Neural progenitor cell (in vitro differentiated cells): Measurements from ENCODE around the gene CLDN6. TPM values are rescaled to one million over a fixed set of nuclear protein-coding genes. Genes with fewer than 3 reads are reported as not detected.
A peak's percentile ranks its signal among the peaks of the same experiment; 100 is the strongest.

Source experiments
- DNase-seq: peaks from one replicate; pipeline ENCODE4 v3.0.0-alpha.2; 2016; ENCODE audit warnings: low spot score
- H2AFZ ChIP-seq: fragments of 200-600 bp; sonication (generic); replicated peaks from 2 replicates; pipeline ENCODE4 v1.6.1; 2016; ENCODE audit warnings: antibody characterized with exemption
- H3F3A ChIP-seq: fragments of 200-600 bp; sonication (generic); 2 replicates; pipeline ENCODE4 v1.6.1; 2016; ENCODE audit warnings: antibody characterized with exemption, low read depth
- H3K27ac ChIP-seq: fragments of 200-600 bp; sonication (generic); 2 replicates; pipeline ENCODE4 v1.5.1; 2016; ENCODE audit warnings: mild to moderate bottlenecking
- H3K27me3 ChIP-seq: fragments of 200-600 bp; sonication (generic); 2 replicates; pipeline ENCODE4 v1.6.1; 2016; ENCODE audit warnings: mild to moderate bottlenecking, moderate library complexity
- H3K36me3 ChIP-seq: fragments of 200-600 bp; sonication (generic); 2 replicates; pipeline ENCODE4 v1.5.1; 2016
- H3K4me1 ChIP-seq: fragments of 200-600 bp; sonication (generic); 2 replicates; pipeline ENCODE4 v1.6.1; 2016; ENCODE audit warnings: mixed run types
- H3K4me2 ChIP-seq: fragments of 200-600 bp; sonication (generic); 2 replicates; pipeline ENCODE4 v1.6.1; 2016
- H3K4me3 ChIP-seq: fragments of 200-600 bp; sonication (generic); 2 replicates; pipeline ENCODE4 v1.5.1; 2016
- H3K79me2 ChIP-seq: fragments of 200-600 bp; sonication (generic); 2 replicates; pipeline ENCODE4 v1.6.1; 2016; ENCODE audit warnings: low read depth
- H3K9ac ChIP-seq: fragments of 200-600 bp; sonication (generic); 2 replicates; pipeline ENCODE4 v1.6.1; 2016
- H3K9me3 ChIP-seq: fragments of 200-600 bp; sonication (generic); 2 replicates; pipeline ENCODE4 v1.5.1; 2016; ENCODE audit warnings: low read depth
- H4K20me1 ChIP-seq: fragments of 200-600 bp; sonication (generic); 2 replicates; pipeline ENCODE4 v1.6.1; 2016; ENCODE audit warnings: low read depth
- H3K27ac Mint-ChIP-seq: 3 replicates; pipeline ENCODE4 v1.8.0; 2021; ENCODE audit warnings: mixed read lengths
- H3K27me3 Mint-ChIP-seq: 2 replicates; pipeline ENCODE4 v1.8.0; 2022; ENCODE audit warnings: low read depth, mild to moderate bottlenecking, inconsistent platforms, moderate library complexity, mixed read lengths; ENCODE audit not compliant: insufficient read depth
- H3K36me3 Mint-ChIP-seq: 3 replicates; pipeline ENCODE4 v1.8.0; 2021; ENCODE audit warnings: mixed read lengths
- H3K4me1 Mint-ChIP-seq: 3 replicates; pipeline ENCODE4 v1.8.0; 2021; ENCODE audit warnings: mixed read lengths
- H3K4me3 Mint-ChIP-seq: 3 replicates; pipeline ENCODE4 v1.8.0; 2021; ENCODE audit warnings: mild to moderate bottlenecking, moderate library complexity, mixed read lengths
- H3K9me3 Mint-ChIP-seq: 3 replicates; pipeline ENCODE4 v1.8.0; 2020; ENCODE audit warnings: mixed read lengths
- EZH2 ChIP-seq: fragments of 200-600 bp; sonication (generic); IDR thresholded peaks from 2 replicates; pipeline ENCODE4 v1.6.1; 2017; ENCODE audit warnings: antibody characterized with exemption, mild to moderate bottlenecking, moderate library complexity
- EZH2phosphoT487 ChIP-seq: fragments of 200-600 bp; sonication (generic); IDR thresholded peaks from 2 replicates; pipeline ENCODE4 v1.6.1; 2017; ENCODE audit warnings: antibody characterized with exemption
- total RNA-seq: library from RNA; depleted of rRNA; stranded (reverse); fragments of >200 nt; gene quantifications from 2 replicates; pipeline ENCODE4 v1.2.3, GENCODE V29; 2015; ENCODE audit warnings: low replicate concordance
- TF ChIP-seq, protein P1 (sequence below): fragments of 200-600 bp; sonication (generic); IDR thresholded peaks from 2 replicates; pipeline ENCODE4 v1.5.1; 2017; ENCODE audit warnings: antibody characterized with exemption, mild to moderate bottlenecking

CLDN6 gene
- total RNA-seq, 1 donor from 2014 or later = 31.6 TPM

DNA sequence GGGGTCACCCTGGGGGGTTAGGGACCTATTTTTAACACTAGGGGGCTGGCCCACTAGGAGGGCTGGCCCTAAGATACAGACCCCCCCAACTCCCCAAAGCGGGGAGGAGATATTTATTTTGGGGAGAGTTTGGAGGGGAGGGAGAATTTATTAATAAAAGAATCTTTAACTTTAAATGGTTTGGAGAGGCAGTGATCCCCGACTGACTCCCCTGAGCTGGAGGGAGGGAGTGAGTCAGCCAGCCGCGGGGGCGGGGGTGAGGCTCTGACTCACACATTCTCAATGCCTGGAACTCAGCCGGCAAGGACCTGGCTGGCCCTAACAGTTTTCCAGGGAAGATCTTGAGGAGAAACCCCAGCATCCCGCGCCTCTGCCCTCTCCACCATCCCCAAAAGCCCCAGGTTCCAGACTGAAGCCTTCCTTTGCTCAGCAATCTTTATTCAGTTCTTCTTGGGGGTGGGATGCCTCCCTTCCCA is 4.3 kb upstream of the CLDN6 start:
- H3K4me3 Mint-ChIP-seq = peak overlapping the region; percentile 93
- peaks cover 56% of the 10 kb centered on the region for H3F3A ChIP-seq
- H3K27ac ChIP-seq = no peak overlapping the region
- H2AFZ ChIP-seq = no peak overlapping the region
- peak overlapping the region; percentile 84 for H3K4me2 ChIP-seq
- H3K9me3 Mint-ChIP-seq = no peaks in the 10 kb centered on the region
- peaks cover 18% of the 10 kb centered on the region for H3K79me2 ChIP-seq
- H3K36me3 ChIP-seq = no peaks in the 10 kb centered on the region
- peaks cover 48% of the 10 kb centered on the region for H3K4me1 Mint-ChIP-seq
- H4K20me1 ChIP-seq = peaks cover 48% of the 10 kb centered on the region
- peak overlapping the region; percentile 75 for H3K4me3 ChIP-seq
- H3K27me3 Mint-ChIP-seq = peaks cover 35% of the 10 kb centered on the region
- H3K4me1 ChIP-seq = peaks cover 18% of the 10 kb centered on the region
- H3K9ac ChIP-seq = no peak overlapping the region
- H3K27me3 ChIP-seq = peaks cover 22% of the 10 kb centered on the region
- peaks cover 6% of the 10 kb centered on the region for H3K36me3 Mint-ChIP-seq
- DNase-seq = peak; percentile 81
- no peaks in the 10 kb centered on the region for H3K9me3 ChIP-seq
- no peak for TF ChIP-seq EZH2phosphoT487
- TF ChIP-seq EZH2 = no peak
- TF ChIP-seq, protein P1, sequence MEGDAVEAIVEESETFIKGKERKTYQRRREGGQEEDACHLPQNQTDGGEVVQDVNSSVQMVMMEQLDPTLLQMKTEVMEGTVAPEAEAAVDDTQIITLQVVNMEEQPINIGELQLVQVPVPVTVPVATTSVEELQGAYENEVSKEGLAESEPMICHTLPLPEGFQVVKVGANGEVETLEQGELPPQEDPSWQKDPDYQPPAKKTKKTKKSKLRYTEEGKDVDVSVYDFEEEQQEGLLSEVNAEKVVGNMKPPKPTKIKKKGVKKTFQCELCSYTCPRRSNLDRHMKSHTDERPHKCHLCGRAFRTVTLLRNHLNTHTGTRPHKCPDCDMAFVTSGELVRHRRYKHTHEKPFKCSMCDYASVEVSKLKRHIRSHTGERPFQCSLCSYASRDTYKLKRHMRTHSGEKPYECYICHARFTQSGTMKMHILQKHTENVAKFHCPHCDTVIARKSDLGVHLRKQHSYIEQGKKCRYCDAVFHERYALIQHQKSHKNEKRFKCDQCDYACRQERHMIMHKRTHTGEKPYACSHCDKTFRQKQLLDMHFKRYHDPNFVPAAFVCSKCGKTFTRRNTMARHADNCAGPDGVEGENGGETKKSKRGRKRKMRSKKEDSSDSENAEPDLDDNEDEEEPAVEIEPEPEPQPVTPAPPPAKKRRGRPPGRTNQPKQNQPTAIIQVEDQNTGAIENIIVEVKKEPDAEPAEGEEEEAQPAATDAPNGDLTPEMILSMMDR = no peak
- H3K27ac Mint-ChIP-seq = peak overlapping the region; percentile 88

- Histone ChIP-seq H3K9me3 (no peaks in the 10 kb centered on the region), H2AFZ (no peak overlapping the region), H3K4me2 (peak overlapping the region; percentile 84), H3K9ac (no peak overlapping the region), H3K4me3 (peak overlapping the region; percentile 75), H3K4me1 (peaks cover 21% of the 10 kb centered on the region), H4K20me1 (peaks cover 49% of the 10 kb centered on the region), H3K27me3 (peaks cover 26% of the 10 kb centered on the region), H3K36me3 (no peaks in the 10 kb centered on the region), H3K79me2 (peaks cover 24% of the 10 kb centered on the region), H3F3A (peaks cover 57% of the 10 kb centered on the region), H3K27ac (no peak overlapping the region)
- peak; percentile 96 for DNase-seq
- no peaks in the 10 kb centered on the region for H3K9me3 Mint-ChIP-seq
- peaks cover 6% of the 10 kb centered on the region for H3K36me3 Mint-ChIP-seq
- peaks cover 36% of the 10 kb centered on the region for H3K27me3 Mint-ChIP-seq
- H3K4me1 Mint-ChIP-seq = peaks cover 52% of the 10 kb centered on the region
- no peak for TF ChIP-seq EZH2
- TF ChIP-seq, protein P1 = peak; percentile 61
- peak overlapping the region; percentile 93 for H3K4me3 Mint-ChIP-seq
- H3K27ac Mint-ChIP-seq = peak overlapping the region; percentile 87
These were observed 3.6 kb upstream of the CLDN6 start for GRCh38 chr16:3021449-3022207.

GRCh38 chr16:3020604-3021448 is 2.8 kb upstream of the CLDN6 start:
- Histone ChIP-seq H3K4me2 (peak overlapping the region; percentile 84), H3K36me3 (no peaks in the 10 kb centered on the region), H3K27ac (no peak overlapping the region), H3F3A (peaks cover 63% of the 10 kb centered on the region), H3K9ac (no peak overlapping the region), H4K20me1 (peaks cover 56% of the 10 kb centered on the region), H3K9me3 (no peaks in the 10 kb centered on the region), H3K4me3 (peak overlapping the region; percentile 75), H3K79me2 (peaks cover 30% of the 10 kb centered on the region), H2AFZ (peak overlapping the region; percentile 38), H3K27me3 (peaks cover 26% of the 10 kb centered on the region), H3K4me1 (peaks cover 21% of the 10 kb centered on the region)
- DNase-seq = peak; percentile 74
- Mint-ChIP-seq H3K4me3 (peak overlapping the region; percentile 93), H3K27ac (peak overlapping the region; percentile 87), H3K4me1 (peaks cover 54% of the 10 kb centered on the region), H3K27me3 (peaks cover 32% of the 10 kb centered on the region), H3K36me3 (peaks cover 5% of the 10 kb centered on the region), H3K9me3 (no peaks in the 10 kb centered on the region)
- TF ChIP-seq, protein P1 = no peak
- TF ChIP-seq EZH2 = no peak
- no peak for TF ChIP-seq EZH2phosphoT487
